Measurements from ENCODE around the gene F11R. TPM values are rescaled to one million over a fixed set of nuclear protein-coding genes. Genes with fewer than 3 reads are reported as not detected.

Gene F11R
- total and polyA plus RNA-seq, 10 of the 15 experiments (the other 5 are each of a cell fraction or from before 2014, with no cell fraction given), result 15.3 to 80.9 (median 24.3) TPM

DNA sequence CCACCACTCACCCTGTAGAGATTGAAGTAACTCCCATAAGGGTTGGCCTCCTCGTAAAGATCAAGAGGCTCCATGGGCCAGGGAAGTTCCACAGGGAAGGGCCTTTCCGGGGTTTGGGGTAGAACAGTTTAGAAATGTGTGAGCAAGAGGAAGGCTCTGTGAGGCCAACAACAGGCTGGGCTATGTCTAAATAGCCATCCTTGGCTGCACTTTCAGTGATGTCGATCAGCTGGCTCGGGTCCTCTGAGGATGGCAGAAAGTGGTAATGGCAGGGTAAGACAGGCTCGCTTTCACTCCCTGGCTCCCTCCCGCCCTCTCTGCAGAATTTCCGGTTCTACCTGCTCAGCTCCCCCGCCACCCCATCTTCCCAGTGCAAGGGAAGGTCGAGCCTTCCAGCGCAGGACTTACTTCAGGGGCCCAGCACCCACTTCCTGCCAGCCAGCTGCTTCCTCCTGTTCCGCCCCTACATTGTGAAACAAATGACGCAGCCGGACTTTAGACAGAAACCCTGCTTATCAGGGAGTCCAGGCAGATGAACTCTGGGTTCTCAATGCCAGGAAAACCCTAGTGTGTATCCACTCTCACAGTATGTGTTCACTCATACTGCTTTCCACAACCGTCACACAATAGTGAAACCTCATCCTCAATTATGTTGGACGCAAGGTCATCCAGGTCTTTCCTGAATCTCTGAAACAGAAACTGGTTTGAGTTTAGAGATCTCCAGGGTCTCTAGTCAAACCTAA is 7.3 kb downstream of the F11R start (continued):
- TF ChIP-seq E2F4 (IDR thresholded peaks at IDR 0.05; ENCODE audit: low read depth, low read length), result no peak
- TF ChIP-seq ELK1 (IDR thresholded peaks at IDR 0.05; ENCODE audit: low read depth, low read length), result no peak
- no peak for TF ChIP-seq ZNF384 (IDR thresholded peaks at IDR 0.05; ENCODE audit: borderline replicate concordance, low read depth, low read length)
- no peak for TF ChIP-seq ZNF622 (IDR thresholded peaks at IDR 0.05)
- peak; percentile 39; the same call in 1 of the 2 replicates for TF ChIP-seq SIN3A (IDR thresholded peaks at IDR 0.05; ENCODE audit: low read depth, low read length)
- no peak for TF ChIP-seq RB1 (IDR thresholded peaks at IDR 0.05; ENCODE audit: borderline replicate concordance)
- 0 out of 2 replicates have a peak, but pooled peaks have one; percentile 65 for TF ChIP-seq MTA2 (IDR thresholded peaks at IDR 0.05; ENCODE audit: low read depth)
- peak in 1 of 2 experiments; percentile 93; a peak in 2 of 4 replicates for TF ChIP-seq ETV6 (conservative IDR thresholded peaks at IDR 0.05 in 1 of 2, IDR thresholded peaks at IDR 0.05 in 1 of 2; ENCODE audit: borderline replicate concordance in 1 of 2, low read depth in 1 of 2)
- TF ChIP-seq, protein P1, sequence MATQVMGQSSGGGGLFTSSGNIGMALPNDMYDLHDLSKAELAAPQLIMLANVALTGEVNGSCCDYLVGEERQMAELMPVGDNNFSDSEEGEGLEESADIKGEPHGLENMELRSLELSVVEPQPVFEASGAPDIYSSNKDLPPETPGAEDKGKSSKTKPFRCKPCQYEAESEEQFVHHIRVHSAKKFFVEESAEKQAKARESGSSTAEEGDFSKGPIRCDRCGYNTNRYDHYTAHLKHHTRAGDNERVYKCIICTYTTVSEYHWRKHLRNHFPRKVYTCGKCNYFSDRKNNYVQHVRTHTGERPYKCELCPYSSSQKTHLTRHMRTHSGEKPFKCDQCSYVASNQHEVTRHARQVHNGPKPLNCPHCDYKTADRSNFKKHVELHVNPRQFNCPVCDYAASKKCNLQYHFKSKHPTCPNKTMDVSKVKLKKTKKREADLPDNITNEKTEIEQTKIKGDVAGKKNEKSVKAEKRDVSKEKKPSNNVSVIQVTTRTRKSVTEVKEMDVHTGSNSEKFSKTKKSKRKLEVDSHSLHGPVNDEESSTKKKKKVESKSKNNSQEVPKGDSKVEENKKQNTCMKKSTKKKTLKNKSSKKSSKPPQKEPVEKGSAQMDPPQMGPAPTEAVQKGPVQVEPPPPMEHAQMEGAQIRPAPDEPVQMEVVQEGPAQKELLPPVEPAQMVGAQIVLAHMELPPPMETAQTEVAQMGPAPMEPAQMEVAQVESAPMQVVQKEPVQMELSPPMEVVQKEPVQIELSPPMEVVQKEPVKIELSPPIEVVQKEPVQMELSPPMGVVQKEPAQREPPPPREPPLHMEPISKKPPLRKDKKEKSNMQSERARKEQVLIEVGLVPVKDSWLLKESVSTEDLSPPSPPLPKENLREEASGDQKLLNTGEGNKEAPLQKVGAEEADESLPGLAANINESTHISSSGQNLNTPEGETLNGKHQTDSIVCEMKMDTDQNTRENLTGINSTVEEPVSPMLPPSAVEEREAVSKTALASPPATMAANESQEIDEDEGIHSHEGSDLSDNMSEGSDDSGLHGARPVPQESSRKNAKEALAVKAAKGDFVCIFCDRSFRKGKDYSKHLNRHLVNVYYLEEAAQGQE (IDR thresholded peaks at IDR 0.05; ENCODE audit: low read depth, low read length), result no peak
- no peak for TF ChIP-seq YBX1 (IDR thresholded peaks at IDR 0.05)
- TF ChIP-seq NFYA (IDR thresholded peaks at IDR 0.05; ENCODE audit: borderline replicate concordance, low read depth, low read length), result no peak
- TF ChIP-seq, protein P2, sequence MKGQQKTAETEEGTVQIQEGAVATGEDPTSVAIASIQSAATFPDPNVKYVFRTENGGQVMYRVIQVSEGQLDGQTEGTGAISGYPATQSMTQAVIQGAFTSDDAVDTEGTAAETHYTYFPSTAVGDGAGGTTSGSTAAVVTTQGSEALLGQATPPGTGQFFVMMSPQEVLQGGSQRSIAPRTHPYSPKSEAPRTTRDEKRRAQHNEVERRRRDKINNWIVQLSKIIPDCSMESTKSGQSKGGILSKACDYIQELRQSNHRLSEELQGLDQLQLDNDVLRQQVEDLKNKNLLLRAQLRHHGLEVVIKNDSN (IDR thresholded peaks at IDR 0.05; ENCODE audit: borderline replicate concordance, extremely low read length, insufficient read depth, low read depth, low read length), result no peak
- TF ChIP-seq MLLT1 (IDR thresholded peaks at IDR 0.05), result peak; percentile 55; the same call in 1 of the 2 replicates
- 0 out of 2 replicates have a peak, but pooled peaks have one; percentile 43 for TF ChIP-seq TARDBP (IDR thresholded peaks at IDR 0.05; ENCODE audit: borderline replicate concordance)
- TF ChIP-seq MXI1 (IDR thresholded peaks at IDR 0.05; ENCODE audit: low read depth, low read length), result no peak
- TF ChIP-seq, protein P3, sequence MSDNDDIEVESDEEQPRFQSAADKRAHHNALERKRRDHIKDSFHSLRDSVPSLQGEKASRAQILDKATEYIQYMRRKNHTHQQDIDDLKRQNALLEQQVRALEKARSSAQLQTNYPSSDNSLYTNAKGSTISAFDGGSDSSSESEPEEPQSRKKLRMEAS (IDR thresholded peaks at IDR 0.05; ENCODE audit: low read depth, low read length), result peak; percentile 58; the same call in 1 of the 2 replicates
- TF ChIP-seq ZNF274 (IDR thresholded peaks at IDR 0.05; ENCODE audit: insufficient read depth, insufficient read length), result no peak
- peak; percentile 31; the same call in 1 of the 3 replicates for TF ChIP-seq POU2F2 (IDR thresholded peaks at IDR 0.05; ENCODE audit: borderline replicate concordance, low read depth, low read length)
- TF ChIP-seq, protein P4, sequence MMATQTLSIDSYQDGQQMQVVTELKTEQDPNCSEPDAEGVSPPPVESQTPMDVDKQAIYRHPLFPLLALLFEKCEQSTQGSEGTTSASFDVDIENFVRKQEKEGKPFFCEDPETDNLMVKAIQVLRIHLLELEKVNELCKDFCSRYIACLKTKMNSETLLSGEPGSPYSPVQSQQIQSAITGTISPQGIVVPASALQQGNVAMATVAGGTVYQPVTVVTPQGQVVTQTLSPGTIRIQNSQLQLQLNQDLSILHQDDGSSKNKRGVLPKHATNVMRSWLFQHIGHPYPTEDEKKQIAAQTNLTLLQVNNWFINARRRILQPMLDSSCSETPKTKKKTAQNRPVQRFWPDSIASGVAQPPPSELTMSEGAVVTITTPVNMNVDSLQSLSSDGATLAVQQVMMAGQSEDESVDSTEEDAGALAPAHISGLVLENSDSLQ (IDR thresholded peaks at IDR 0.05), result no peak

All from GM12878 (cell line).